GM18868 (cell line): ENCODE measurements around the gene SLC7A4.
"Not testable (repeated sequence)": the region's sequence is repeated elsewhere in the genome, so short reads cannot be mapped to it uniquely, and the experiment has no call there.

Experiments used
- ATAC-seq: cut with Tn5 transposase; IDR thresholded peaks from one replicate; pipeline ENCODE4 v1.9.1; 2021; ENCODE audit warnings: mild to moderate bottlenecking, moderate library complexity; ENCODE audit not compliant: unreplicated experiment

SLC7A4 gene, protein sequence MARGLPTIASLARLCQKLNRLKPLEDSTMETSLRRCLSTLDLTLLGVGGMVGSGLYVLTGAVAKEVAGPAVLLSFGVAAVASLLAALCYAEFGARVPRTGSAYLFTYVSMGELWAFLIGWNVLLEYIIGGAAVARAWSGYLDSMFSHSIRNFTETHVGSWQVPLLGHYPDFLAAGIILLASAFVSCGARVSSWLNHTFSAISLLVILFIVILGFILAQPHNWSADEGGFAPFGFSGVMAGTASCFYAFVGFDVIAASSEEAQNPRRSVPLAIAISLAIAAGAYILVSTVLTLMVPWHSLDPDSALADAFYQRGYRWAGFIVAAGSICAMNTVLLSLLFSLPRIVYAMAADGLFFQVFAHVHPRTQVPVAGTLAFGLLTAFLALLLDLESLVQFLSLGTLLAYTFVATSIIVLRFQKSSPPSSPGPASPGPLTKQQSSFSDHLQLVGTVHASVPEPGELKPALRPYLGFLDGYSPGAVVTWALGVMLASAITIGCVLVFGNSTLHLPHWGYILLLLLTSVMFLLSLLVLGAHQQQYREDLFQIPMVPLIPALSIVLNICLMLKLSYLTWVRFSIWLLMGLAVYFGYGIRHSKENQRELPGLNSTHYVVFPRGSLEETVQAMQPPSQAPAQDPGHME

DNA sequence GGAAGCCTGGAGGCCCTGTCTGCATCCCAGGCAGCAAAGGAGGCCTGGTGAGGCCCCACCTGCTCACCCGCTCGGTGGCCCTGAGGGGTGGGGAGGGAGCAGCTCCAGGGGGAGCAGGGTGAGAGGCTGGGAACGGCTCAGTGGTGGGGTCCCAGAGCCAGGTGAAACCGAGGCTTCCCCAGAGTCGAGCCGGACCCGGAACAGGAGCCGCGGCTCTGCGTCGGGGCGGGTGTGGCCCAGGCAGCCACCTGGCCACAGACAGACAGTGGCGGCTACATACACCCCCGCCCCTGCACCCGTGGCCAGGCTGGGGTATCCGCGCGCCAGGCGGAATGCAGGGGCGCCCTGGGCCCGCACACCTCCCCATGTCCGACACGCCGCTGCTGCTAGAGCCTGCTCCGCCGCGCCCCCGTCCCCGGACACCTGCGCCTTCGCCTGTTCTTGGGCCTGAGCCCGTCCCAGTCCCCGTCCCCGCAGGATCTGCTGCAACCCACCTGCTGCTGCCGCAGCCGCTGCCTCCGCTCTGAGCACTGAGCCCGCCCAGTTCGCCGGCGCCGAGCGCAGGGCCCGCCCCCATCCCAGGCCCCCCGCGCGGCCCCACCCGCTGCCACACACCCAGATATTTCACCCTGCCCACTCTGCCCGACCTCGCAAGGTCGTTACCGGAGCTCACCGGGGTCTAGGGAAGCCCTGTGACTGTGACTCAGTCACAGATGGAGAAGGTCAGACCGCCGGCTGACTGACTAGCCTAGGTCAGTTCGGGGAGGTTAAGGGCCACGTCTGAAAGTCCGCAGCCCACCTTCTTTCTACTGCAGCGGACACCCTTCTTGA, at the start of gene SLC7A4:
SLC7A4 (minus strand) TSS at position 525 of the 831 bp plus-strand sequence. CDS start 749 bp downstream, outside the sequence.
- ATAC-seq: no peak

DNA sequence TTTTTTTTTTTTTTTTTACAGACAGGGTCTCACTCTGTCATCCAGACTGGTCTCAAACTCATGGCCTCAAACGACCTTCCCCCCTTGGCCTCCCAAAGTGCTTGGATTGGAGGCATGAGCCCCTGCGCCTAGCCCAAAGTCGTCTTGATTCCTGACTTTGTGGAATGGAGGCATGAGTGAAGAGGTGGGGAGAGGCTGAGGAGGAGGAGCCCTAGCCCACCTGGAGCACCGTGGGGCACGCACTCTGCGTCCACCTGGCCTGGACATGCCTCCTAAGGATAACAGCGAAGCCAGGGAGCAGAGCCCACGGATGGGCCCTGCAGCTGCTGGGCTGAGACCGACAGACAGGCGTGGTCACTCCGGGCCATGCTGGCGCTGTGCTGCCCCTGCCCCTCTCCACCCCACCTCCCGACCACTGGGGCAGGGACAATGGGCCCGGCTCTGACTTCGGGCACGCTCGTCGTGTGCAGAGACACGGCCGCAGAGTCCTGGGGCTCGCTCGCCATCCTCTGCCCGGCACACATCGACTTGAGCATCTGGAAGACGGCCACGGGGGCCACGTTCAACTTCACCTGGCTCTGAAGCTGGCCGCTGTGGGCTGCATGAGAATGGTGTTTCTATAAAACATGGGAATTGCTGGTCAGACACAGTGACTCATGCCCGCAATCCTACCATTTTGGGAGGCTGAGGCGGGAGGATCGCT, 48.2 kb upstream of the SLC7A4 start:
- no peak for ATAC-seq

DNA sequence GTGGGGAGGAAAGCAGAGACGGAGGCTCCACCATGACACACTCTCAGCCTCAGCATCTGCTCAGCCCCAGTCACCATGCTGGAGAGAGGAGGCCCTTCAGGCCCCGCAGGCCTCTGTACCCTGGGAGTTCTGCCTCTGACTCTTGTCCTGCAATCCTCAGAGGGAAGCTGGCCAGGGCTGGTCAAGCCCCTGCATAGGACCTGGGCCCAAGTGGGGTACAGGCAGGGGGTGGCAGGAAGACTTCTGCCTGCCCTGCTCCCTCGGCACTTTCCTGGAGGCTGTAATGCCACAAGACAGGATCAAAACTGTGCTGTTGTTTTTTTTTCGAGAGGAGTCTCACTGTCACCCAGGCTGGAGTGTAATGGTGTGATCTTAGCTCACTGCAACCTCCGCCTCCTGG, 47.1 kb upstream of the SLC7A4 start:
- no peak for ATAC-seq

DNA sequence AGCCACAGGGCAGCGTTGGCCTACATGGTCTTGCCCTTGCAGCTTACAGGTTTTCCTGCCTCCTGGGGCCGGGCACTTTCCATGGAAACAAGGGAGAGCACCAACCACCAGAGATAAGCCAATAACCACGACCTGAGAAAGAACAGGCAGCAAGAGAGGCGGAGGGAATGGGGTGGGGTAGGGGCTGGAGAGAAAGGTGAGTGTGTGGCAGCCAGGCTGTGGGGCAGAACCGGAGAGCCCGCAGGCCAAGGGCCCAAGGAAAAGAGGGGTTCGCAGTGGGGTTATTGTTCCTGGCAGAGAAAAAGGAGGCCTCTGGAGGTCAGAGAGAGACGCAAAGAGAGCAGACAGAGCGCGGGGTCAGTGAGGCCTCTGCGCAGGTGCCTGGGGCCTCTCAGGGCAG, 46.6 kb upstream of the SLC7A4 start:
- ATAC-seq: no peak

DNA sequence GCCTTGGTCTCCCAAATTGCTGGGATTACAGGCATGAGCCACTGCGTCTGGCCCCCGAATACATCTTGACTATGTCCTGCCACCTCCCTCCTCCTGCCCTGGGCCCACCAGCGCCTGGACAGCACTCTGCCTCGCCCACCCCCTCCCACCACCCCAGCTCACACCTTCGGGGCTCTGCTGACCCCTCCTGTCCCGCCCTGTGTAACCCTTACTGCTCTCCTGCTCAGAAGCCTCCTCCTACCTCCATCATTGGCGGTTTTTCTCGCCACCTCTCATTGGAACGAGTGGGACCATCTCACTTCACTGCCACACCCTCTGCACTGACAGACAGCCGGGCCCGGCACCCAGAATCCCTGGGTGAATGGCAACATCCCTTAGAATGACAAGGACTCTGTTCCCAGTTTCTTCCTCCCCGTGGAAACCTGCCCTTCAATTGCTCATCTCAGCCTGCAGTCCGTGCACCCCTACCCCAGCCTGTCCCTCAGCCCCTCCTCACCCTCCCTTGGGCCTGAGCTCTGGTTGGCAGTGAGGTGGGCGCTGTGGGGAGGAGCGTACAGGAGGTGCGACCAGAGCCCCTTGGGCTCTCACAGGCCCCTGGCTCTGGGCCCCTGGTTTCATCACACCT, 45.6 kb upstream of the SLC7A4 start:
- no peak for ATAC-seq

DNA sequence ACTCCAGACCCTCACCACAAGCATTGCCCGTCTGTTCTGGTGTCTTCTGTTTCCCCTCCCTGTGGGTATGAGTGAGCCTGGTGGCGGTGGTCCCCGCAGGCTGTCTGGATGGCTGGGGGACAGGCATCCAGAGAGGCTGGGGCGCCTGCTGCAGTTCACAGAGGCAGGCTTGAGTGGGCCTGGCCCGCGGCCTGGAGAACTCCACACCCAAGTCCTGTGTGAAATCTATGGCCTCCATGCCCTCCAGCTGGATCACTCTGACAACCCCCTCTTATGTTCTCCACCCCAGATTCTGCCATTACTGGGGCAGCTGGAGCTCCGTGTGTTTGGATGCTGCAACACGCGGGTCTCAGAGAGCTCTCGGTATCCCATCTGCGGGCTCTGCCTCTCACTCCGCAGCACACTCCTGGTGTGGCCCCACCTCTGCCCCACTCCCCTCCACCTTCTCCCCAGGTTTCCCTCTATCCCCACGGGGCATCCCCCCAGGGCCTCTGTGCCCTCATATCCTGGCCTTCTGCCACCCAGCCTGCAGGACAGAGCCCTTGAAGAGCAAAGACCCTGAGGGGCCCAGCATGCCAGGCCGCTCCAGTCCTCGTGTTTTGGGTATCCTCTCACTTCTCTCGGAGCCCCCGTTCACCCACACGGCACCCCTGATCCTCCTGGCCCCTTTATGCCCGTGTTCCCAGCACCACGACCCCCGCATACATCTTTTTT, 44.7 kb upstream of the SLC7A4 start:
- no peak for ATAC-seq

DNA sequence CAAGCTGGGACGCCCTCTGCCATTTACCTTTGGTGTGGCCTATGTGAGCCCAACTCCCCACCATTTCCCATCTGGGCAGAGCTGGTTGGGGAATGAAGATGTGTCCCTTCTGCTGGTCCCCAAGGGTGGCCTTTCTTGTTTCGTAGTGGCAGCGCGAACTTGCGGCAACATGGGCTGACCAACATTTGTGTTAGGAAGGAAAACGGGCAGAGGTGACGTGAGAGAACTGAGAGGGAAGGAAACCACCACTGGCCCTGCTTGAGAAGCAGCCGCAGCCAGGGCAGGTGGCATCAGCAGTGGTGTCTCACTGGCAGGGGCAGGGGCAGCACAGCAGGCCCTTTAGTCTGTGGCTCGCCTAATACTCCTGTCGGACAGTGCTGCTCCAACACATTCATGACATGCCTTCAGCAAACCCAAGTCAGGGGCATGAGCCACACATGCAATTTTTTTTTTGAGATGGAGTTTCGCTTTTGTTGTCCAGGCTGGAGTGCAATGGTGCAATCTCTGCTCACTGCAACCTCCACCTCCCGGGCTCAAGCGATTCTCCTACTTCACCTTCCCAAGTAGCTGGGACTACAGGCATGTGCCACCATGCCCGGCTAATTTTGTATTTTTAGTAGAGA, 43.3 kb upstream of the SLC7A4 start:
- ATAC-seq: no peak

DNA sequence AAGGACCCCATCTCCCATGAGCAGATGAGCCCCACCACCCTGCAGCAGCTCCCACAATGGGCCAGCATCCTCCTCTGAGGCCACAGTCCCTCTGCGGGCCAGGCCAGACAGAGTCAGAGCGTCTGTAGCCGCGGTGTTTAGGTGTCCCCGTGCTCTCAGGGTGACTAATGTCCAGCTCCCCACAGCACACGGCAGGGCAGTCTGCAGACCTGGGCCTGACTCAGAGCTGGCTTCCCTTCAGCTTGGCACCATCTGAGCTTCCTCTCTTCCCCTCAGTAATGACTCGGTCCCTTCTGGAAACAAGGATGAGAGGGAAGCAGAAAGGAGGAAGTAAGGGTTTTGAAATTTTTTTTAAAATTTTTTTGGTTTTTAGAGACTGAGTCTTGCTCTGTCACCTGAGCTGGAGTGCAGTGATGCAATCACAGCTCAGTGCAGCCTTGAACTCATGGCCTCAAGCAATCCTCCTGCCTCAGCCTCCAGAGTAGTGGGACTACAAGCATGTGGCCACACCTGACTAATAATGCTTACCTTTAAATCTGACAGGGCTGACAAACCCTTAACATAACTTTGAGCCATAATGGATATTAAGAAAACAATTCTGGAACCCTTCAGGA, 41.8 kb upstream of the SLC7A4 start:
- ATAC-seq: no peak

DNA sequence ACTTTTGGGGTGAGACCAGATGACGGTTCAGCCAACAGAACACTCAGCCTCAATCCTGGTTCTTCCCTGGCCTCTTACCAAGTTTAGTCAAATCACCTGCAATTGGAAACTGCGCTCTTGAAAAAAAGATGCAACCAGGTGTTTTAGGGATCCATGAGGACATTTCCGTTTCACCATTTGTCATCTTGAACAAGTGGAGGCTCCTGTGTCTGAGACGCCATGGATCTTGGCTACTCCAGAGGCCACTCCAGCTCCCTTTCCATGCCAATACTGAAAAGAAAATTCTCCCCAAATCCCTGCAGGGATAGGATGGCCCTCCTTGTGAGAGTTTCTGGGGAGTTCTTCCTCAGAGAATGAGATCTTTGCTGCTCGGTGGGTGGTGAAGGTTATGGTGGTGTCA, 41.1 kb upstream of the SLC7A4 start:
- ATAC-seq: no peak

DNA sequence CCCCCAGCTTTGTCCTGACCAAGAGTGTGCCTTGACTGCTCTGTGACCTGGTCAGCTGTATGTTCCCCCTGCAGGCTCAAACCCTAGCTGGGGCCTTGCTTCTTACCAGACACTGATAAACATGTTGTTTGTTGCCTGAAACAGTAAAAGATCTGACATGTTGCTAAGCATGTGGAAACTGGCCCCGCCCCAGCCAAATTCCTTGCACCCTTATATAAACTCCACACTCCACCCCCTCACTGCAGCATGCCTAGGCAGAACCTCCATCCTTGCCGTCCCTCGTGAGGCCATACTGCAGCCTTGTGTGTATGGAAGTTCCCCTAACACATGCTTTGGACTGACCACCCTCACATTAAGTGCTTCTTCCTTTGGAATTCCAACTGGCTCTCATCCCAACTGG, 40.7 kb upstream of the SLC7A4 start:
- no peak for ATAC-seq

DNA sequence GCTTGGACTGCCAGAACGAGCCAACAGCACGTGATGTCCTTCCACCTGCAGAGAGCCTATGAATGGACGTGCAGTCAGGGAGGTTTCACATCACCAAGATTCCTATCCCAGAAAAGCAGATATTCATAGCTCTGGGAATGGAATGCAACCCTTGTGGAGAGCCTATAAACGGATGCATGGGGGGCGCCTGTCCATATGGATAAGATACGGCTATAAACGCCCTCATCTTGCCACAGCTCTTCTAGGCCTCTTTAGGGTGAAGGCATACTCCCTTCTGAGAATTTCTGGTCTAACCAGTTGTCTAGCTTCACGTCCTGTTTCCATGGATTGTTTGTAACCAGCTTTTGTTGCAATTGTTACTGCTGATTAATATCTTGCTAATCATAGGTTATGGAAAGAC, 39.4 kb upstream of the SLC7A4 start:
- ATAC-seq: not testable (repeated sequence)

DNA sequence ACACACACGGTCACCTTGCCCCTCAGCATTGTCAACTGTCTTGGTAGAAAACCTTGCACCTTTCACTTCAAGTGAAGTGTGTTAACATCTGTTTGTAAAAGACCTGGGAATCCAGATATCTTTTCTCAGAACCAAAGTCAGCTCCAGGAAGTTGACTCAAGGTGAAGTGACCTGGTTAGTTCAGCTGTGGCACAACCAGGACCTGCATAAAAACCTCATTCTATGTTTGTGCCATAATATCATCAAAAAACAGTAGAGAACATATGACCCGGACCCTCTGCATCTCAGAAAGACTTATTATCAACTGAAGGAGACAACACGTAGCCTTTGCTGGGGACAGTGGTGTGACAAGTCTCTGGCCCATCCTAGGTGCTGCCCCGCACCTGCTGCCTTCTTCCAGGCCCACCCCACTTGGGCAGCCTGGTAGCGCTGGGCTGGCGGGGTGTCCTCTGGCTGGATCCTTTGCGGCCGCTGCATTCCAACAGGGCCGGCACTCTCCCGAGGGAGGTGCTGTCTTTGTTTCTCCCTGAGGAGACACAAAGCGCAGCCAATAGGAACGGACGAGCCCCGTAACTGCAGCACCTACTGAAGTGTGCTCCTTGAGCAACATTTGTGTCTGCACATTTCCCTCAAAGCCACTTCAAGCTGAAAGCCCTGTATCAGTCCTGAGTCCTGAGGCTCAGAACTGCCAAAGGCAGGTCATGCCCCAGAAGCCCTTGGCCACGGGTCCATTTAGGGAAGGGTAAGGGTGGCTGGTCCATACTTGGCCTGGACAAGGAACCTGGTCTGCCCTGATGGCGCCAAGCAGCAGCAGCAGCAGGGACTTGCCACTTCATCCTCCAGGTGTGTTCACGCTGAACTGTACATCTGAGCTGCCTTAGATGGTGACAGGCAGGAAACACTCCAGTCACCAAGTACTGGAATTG, 38.6 kb upstream of the SLC7A4 start:
- no peak for ATAC-seq

DNA sequence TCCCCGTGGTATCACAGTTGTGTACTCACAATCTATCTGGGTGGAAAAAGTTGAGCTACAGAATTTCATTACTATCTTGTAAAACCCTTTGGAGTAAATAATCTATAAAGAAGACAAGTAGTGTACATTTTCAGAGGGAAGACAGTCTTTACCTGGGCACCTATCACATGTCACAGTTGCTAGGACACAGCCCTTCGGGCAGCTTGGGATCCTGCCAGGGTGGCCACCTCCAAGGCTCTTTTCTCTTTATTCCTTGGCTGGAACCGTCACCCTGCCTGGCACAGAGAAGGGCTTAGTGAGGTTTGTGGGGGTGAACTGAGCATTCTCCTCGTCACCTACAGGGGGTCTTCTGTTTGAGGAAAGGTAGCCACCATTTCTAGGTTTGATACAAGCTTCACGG, 37.0 kb upstream of the SLC7A4 start:
- ATAC-seq: no peak

DNA sequence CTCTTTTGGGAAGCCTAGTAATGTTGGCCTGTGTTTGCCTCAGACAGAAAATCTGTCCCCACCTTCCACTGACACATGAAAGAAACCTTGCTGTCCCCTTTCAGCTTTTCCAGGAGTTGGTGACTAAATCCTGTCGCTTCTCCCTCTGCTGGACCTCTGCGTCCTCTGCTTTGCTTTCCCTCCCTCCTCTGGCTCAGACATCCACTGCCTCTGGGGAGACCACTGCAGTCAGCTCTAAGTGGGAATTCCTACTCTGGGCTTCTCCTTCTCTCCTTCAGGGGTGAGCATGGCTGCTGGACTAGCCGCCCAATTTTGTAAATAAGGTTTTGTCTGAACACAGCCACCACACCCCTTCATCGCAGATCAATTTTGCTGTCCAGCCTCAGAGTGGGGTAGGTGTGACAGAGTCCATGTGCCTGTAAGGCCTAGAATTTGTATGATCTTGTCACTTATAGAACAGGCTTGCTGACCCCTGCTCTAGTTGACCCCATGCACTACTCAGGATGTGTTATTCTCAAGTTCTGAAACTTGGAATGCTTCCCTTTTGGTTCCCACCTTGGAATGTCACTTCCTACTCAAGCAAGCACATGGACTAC, 36.4 kb upstream of the SLC7A4 start:
- ATAC-seq: no peak

DNA sequence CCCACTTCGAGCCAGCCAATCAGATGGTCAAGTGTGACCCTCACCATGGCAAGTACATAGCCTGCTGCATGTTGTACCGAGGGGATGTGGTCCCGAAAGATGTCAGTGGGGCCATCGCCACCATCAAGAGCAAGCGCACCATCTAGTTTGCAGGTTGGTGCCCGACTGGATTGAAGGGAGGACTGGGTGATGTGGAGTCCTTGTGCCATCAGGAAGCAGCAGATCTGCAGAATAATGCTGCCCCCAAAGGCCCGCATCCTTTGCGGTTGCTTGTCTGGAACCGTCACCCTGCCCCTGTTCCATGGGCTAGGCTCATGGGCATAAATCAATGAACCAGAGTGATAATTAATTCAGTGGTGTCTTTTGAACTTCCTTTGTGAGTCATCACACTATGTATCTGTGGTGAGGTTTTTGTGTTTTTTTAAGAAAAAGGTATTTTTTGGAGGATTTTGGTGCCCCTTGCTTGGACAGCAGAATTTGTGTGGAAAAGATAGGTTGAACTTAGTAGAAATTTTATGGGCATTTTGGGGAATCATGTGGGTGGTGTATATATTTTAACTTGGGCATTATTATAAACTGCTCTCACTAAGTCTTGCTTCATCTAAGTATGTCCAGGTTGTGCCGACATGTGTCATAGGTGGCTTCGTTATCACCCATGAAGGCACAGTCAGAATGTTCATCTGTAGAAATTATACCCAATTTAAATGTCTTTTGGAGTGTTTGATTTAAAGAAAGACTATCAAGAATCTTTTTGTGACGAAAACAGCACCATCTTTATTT, 35.7 kb upstream of the SLC7A4 start:
- ATAC-seq: no peak

DNA sequence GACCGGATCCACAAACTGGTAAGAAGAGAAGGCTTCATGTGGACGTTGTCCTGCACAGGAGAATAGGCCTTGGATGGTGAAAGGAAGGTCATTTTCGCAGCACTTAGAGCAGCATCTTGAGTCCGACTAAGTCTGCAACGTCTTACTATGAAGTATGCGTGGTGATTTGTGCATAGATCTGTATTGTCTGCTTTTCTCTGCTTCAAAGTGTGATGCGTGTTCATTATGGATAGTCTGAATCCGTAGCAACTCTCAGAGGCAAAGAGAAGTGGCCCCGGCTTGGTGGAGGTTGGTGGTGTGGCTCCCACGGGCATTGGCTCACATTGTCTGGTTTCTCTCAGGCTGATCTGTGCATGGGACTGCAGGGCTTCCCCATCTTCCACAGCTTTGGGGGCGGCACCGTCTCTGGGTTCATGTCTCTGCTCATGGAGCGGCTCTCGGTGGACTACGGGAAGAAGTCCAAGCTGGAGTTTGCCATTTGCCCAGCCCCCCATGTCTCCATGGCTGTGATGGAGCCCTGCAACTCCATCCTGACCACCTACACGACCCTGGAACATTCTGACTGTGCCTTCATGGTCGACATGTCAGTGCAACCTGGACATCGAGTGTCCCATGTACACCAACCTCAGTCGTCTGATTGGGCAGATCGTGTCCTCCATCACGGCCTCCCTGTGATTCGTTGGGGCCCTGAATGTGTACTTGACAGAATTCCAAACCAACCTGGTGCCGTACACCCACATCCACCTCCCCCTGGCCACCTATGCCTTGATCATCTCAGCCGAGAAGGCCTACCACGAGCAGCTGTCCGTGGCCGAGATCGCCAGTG, 34.9 kb upstream of the SLC7A4 start:
- ATAC-seq: no peak
